Stimulated activated CD4-positive, alpha-beta T cell treated with anti-CD3 and anti-CD28 coated beads, Interleukin-2, amount 100 ng/mL, for 24 hours (primary cell): ENCODE results near the gene P2RX4.
A peak's percentile ranks its signal among the peaks of the same experiment; 100 is the strongest.
"Not testable (repeated sequence)": the region's sequence is repeated elsewhere in the genome, so short reads cannot be mapped to it uniquely, and the experiment has no call there.

ENCODE experiments used
- DNase-seq, 2 donors: peaks; one replicate each; pipeline ENCODE4 v3.0.0-alpha.2; 2020

Gene P2RX4

GRCh38 chr12:121245951-121246350 lies 36.0 kb downstream of the P2RX4 start:
- no peak for DNase-seq

- no peak for DNase-seq
Observed at GRCh38 chr12:121246893-121247557, 37.1 kb downstream of the P2RX4 start.

- DNase-seq, result no peak
Observed at GRCh38 chr12:121248622-121249021, 38.7 kb downstream of the P2RX4 start.

GRCh38 chr12:121250359-121250758 lies 40.4 kb downstream of the P2RX4 start:
- DNase-seq, result no peak

- no peak for DNase-seq
Observed at GRCh38 chr12:121251838-121252237, 41.9 kb downstream of the P2RX4 start.

GRCh38 chr12:121252712-121253345 lies 42.9 kb downstream of the P2RX4 start:
- DNase-seq, result no peak

- no peak for DNase-seq
Observed at GRCh38 chr12:121253638-121254335, 43.9 kb downstream of the P2RX4 start.

GRCh38 chr12:121255433-121255832 lies 45.5 kb downstream of the P2RX4 start:
- DNase-seq, result peak in 1 of 2 donors; percentile 20

GRCh38 chr12:121257704-121258449 lies 47.9 kb downstream of the P2RX4 start:
- not testable (repeated sequence) for DNase-seq

GRCh38 chr12:121259074-121259473 lies 49.1 kb downstream of the P2RX4 start:
- no peak for DNase-seq

GRCh38 chr12:121260091-121260490 lies 50.2 kb downstream of the P2RX4 start:
- no peak for DNase-seq

- DNase-seq, result no peak
Observed at GRCh38 chr12:121261398-121261797, 51.5 kb downstream of the P2RX4 start.

- DNase-seq, result no peak
Observed at GRCh38 chr12:121263206-121263935, 53.4 kb downstream of the P2RX4 start.

GRCh38 chr12:121264135-121264534 lies 54.2 kb downstream of the P2RX4 start:
- DNase-seq, result no peak

GRCh38 chr12:121264951-121265515 lies 55.1 kb downstream of the P2RX4 start:
- no peak for DNase-seq

- no peak for DNase-seq
Observed at GRCh38 chr12:121267822-121268221, 57.9 kb downstream of the P2RX4 start.

- no peak for DNase-seq
Observed at GRCh38 chr12:121273364-121273896, 63.5 kb downstream of the P2RX4 start.

GRCh38 chr12:121274036-121274763 lies 64.3 kb downstream of the P2RX4 start:
- DNase-seq, result no peak

GRCh38 chr12:121277374-121277759 lies 67.4 kb downstream of the P2RX4 start:
- no peak for DNase-seq

- DNase-seq, result no peak
Observed at GRCh38 chr12:121278169-121279070, 68.5 kb downstream of the P2RX4 start.
